NCI-H2029 treated with DMSO at 0.1 percent for 48 hours (cell line): Measurements from ENCODE around the gene PTPRE.

ENCODE experiments used
- DNase-seq: peaks from one replicate; lab custom pipeline; 2025; lab: John Stamatoyannopoulos, UW

Gene PTPRE

DNA sequence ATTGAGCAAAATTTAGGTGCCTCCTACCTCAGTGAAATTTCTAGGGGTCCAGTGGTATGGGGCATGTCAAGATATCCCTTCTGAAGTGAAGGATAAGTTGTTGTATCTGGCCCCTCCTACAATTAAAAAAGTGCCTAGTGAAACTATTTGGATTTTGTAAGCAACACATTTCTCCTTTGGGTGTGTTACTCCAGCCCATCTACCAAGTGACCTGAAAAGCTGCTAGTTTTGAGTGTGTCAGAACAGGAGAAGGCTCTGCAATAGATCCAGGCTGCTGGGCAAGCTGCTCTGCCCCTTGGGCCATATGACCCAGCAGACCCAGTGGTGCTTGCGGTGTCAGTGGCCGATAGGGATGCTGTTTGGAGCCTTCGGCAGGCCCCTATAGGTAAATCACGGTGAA lies 46.0 kb downstream of the PTPRE start:
- no peak for DNase-seq

DNA sequence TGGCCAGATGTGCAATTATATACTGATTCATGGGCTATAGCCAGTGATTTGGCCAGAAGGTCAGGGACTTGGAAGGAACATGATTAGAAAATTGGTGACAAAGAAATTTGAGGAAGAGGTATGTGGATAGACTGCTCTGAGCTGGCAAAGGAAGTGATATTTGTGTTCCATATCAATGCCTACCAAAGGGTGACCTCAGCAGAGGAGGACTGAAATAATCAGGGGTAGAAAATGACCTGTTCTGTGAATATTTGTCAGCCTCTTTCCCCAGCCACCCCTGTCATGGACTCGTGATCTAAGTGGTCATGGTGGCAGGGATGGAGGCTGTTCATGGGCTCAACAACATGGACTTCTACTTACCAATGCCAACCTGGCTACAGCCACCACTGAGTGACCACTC lies 47.0 kb downstream of the PTPRE start:
- no peak for DNase-seq

DNA sequence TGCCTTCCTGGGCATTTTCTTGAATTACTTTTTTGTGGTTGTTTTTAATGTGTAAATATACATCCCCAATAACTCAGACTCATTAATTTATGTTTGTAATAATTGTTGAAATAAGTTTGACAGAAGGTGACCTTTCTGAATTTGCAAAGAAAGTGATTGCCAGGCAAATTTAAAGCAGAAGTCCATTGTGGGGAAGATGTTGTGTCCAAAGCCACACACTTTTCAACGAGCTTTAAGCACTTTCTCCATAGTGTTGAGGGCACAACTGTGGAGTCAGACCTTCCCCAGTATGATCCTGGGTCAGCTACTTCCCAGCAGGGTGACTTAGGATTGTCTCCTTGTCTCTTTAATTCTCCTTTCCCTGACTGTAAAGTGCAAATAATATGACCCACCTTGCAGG lies 52.5 kb downstream of the PTPRE start:
- no peak for DNase-seq

DNA sequence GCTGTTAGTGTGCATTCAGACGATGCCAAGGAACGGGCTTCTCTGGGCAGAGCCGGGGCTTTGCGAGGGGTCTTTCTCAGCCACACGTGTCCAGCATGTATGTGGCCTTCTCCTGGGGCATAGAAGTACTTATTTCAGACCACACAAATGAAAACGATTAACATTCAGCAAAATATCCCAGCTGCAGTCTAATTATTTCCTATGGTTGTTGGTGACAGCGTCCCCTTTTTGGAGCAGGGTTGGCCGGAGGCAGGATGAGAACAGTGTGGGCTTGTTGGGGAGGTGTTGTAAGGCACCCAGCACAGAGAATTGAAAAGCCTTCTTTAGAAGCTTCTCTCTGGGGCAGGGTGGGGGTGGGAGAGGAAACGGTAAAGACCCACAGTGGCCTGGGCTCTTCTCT lies 54.2 kb downstream of the PTPRE start:
- no peak for DNase-seq

DNA sequence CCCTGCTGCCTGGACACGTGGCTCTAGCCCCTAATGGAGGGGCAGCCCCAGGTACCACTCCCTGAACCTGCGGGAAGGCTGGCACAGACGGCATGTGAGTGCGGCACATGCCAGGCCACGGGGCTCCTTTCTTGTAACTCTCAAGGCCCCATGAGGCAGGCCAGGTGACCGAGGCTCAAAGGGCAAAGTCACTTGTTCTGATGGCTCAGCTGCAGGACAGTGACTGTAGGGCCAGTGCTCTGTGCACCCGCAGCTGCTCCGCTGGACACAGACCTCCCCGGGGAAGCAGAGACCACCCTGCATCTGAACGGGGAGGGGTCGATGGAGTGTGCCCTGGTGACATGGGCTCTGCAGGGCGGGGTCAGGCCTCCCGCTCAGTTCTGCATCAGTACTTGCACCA lies 55.3 kb downstream of the PTPRE start:
- no peak for DNase-seq

DNA sequence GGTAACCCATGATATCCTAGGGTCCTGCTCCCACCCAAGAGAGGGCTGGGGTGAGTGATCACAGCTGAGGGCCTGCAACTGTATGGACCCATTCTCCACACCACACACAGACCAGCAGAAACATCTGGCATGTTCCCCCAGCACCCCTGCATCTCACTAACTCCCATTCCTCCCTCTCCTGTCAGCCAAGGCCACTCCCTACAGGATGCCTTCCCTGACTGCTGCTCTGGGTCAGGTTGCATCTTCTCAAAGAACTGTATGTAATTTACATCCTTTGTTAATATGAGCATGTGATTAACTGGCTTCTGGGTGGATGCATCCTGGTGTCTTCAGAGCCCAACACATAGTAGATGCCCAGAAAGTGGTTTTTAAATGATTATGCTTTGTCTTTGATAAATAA lies 56.2 kb downstream of the PTPRE start:
- no peak for DNase-seq

DNA sequence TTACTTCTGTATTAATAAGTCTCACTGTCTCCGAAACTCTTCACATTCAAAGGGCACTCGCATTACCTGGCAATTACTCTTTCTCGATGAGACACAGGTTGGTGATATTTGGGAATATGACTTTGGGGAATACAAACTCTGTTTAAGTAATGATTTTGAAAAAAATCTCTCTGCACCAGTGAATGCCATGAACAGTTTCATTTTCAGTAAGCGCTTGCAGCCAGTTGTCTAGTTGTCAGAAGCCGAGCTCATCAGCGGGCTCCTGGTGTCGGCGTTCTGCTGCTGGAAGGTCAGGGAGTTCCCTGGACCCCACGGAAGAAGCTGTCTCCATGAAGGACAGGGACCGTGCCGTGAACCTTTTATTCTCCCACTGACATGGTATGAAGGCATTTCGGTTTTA lies 57.7 kb downstream of the PTPRE start:
- no peak for DNase-seq

DNA sequence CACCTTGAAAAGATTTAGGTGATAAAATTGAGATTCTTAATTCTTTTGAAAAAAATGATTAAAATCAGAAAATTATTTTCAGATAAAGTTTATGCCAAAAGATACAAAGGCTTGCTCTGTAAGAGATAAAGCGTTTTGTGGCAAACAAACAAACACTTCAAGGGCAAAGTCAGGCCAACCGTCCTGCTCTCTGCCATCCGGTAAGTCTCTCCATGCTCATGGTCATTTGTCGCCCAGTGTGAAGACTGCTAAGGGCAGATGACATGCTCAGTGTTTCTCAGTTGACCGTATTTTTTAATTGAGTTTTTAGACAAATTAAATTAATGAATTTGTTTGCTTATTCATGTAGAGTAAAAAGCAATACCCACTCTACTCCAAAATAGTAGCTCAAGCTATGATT lies 60.0 kb downstream of the PTPRE start:
- no peak for DNase-seq

DNA sequence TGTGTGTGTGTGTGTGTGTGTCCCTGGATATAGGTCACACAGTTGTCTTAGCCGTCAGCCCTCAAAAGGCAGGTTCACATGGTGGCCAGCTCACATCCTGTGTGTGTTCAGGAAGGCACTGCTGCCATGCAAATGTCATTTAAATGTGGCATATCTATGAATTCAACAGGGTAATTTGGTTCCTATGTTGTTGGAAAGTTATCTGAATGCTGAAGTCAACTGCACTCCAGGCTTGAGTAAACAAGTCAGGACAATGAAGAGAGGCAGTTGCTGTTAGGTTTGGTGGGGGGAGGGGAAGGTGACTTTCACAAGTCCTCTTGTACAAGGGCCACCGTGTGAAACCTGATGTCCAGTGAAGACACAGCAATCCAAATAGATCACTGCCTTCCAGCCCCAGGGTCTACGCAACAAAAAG lies 61.1 kb downstream of the PTPRE start:
- DNase-seq: no peak

DNA sequence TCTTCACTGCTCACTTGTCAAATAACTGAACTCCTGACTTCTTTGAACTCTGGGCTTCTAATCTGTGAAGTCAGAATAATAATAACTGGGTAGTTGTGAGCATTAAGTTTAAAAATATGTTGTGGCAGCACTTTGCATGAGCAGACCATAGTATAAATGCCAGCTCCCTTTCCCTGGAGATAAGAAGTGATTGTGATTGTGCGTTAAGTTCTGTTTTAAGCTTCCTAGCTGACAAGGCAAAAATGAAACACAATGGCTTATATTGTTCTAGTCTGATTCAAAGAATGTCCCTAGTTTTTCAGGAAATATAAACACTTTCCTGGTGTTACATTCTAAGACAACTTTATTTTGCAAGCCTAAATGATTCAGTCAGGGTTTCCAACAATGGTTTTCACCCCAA lies 61.8 kb downstream of the PTPRE start:
- no peak for DNase-seq

DNA sequence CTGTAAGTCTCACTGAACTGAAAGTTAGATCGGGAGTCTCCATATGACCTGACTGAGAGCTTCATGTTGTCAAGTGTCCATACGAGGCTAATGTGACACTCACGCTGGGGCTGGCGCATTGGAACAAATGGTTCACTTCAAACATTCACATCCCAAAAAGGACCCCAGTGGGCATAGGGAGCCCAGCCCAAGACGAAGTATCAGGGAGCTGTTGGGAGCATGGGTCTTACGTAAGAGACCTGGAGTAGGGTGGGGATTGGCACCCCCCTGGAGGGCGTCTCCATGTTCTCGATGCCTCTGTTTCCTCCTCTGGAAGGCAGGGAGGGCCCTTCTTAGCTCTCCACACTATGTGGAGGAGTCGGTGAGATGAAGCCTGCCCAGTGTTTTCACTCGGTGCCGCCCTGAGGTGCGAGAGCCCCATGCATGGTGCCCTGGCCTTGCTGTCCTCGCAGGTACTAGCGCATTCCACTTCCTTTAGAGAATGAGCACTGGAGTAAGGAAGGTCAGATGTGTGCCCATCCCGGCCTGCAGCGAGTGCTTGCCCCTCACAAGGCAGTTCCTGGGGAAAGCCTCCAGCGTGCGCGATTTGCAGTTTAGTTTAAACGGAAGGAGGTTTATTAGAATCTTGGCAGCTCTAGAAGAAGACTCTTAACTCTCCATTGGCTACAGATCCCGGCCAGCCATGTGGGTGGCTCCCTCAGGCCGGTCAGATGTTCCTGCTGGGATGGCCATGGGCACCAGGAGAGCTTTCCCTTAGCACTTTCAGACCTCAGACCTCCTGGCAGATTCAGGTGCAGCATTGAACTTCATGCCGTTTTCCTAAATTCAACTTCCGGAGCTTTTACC lies 64.4 kb downstream of the PTPRE start:
- no peak for DNase-seq

DNA sequence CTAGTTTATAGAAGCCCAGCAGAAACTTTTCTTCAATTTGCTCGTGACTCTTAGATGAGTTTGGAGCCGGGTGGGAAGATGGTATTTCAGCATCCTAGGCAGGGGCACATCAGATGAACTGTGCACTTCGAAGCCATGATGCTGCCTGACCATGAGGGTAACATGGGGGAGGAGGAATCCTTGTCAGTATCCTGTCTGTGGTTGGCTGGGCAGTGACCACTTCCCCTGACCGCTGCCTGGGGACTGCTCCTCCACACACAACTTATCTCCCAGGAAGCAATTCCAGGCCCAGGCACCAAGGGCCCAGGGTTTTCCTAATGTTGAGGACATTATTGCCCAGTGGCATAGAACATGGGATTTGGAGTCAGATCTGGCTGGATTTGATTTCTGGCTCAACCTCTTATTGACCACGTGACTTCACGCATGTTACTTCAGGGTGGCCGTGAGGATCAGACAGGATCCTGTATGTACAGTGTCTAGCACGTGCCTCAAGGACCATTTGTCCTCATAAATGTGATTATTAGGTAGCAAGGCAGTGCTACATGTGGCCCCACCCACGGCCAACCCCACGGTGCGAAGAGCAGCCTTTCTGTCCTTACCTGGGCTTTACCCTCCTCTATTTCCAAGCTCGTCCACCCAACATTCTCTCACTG lies 65.2 kb downstream of the PTPRE start:
- DNase-seq: no peak

DNA sequence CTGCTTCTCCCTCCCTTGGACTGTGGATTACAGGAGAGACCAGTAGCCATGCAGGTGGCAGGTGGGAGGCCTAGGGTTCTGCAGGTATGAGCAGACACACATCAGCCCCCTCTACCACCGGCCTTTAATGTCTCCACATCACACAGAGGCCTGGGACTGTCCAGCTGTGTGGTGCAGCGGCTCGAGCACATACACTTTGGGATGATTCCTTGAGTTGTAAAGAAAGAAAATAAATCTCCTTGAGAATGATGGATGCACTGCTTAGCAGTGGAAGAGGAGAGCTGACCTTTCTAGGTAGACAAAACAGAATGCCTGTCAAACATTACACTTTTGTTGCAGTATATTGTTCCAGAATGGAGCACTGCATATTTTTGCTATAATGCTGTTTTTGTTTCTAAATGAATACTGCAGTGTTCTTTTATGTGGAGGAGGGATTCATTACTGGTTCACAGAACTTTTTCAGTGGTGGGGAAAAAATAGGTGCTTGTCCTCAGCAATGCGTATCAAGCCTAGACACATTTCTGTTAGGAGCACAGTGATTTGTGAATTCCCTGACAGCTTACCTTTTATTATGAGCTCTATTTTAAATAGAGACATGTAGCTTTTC lies 66.0 kb downstream of the PTPRE start:
- no peak for DNase-seq

DNA sequence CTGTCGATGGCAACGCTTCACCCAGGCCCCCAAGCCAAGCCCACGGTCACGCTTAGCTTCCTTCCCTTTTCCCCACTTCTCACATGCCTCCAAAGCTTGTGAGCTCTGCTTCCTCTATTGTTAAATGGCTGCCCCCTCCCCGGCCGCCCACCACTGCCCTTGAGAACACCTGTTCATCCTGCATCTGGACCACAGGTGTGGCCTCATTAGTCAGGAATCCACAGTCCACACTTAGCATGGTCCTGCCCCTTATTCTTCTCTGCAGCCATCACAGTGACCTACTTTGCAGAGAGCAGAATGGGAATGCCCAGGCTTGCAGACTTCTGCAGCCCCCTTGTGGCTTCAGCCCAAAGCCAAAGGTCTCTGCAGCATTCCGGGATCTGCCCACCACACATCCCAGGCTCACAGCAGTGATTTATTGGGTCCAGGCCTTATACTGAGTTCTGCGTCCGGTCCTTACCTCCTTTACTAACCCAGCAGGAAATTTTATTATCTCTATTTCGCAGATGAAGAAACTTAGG lies 66.9 kb downstream of the PTPRE start:
- DNase-seq: no peak

DNA sequence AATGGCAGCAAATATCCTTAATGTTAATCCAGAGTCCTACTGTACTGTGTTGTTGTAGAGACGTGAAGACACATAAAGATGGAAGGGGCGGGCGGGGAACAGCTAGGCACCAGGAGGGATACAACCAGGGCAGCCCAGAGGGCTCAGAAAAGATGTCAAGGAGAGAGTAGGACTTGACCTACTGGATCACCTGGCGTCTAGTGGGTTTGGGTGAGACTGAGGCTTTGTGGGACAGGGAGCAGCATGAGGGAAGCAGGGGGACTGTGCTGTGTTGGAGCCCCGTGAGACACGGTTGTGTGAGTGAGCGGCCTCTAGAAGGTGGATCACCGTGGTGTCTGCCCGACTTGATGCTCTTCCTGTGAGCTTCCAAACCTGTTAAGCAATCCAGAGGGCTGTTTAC lies 68.0 kb downstream of the PTPRE start:
- DNase-seq: no peak

DNA sequence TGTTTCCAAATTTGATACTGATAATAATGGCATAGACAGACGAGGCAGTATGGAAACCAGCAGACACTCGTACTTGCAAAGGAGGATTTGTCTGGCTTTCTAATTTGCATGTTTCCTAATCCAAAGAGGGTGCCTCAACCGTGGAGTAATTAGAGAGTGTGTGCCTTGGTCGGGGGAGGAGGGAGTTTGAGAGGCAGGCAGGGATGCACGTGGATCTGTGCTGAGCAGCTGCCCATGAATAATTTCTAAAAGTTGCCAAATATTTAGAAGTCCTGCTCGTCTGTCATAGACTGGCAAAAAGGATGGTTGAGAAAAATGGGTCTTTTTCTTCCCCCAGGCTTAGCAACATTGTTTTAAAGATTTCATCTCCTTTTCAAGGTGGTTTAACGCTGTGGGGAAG lies 69.4 kb downstream of the PTPRE start:
- DNase-seq: no peak

DNA sequence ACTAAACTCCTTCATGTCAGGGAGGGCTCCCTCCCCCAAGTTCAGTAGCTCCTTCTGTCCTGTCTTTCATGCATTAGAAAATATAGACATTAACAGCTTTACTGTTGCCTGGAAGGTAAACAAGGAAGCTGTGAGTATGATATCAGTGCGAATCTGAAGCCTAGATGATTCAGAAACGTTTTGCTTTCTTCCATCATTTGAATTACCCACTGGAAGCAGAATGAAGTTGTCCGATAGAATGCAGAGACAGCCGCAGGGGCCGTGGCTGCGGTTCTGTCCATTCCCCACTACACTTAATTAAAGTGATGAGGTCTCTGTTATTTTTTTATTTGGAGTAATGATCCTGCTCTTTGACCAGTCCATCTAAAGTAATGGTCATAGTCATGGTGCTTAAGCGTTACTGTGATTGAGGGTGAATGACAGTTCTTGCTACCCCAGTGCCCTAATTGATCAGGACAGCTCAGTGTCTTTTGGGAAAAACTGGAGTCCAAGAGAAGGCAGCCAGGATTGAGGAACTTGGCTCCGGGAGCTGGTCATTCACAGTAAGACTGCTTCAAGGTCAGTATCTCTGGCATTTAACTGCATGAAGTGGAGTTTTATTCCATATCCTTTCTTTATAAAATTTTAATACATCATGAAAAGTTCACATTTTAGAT lies 69.9 kb downstream of the PTPRE start:
- no peak for DNase-seq

DNA sequence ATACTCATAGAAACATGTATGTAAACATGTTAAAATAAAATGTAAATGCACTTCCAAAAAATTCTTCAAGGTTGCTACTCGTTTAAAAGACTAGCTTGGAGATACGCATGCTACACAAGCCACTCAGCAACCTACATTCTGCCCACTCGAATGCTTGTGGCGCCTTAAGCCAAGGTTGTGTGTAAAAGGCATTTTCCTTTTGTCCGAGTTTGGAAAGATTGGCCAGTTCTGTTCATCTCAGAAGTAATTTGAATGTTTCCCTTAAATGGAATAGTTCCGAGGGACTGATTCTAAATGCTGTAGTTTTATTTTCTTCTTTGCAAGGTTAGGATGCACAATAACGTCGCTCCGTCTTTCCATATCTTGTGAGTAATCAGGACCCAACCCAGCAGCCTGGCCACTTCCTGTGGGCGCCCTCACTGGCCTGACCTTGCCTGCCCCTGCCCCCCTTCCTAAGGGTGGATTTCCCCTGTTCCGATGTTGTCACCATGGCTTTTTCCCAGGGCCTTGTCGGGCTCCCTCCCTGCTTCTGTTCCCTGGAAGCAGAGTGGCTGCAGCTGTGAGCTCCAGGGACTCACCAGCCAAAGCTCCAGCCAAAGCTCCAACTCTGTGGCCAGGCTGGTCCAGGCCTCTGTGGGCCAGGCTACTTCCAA lies 70.6 kb downstream of the PTPRE start:
- no peak for DNase-seq

DNA sequence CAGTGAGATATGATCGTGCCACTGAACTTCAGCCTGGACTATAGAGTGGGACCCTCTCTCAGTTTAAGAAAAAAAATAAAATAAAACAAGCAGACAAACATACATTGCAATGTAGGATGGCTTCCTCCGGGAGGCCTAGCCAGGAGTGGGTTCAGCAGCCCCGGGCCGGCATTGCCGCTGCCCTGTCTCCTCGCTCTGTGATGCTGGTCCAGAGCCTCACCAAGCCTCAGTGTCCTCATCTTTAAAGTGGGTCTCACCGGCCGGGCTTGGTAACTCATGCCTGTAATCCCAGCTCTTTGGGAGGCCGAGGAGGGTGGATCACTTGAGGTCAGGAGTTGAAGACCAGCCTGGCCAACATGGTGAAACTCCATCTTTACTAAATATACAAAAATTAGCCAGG lies 71.6 kb downstream of the PTPRE start:
- DNase-seq: no peak

DNA sequence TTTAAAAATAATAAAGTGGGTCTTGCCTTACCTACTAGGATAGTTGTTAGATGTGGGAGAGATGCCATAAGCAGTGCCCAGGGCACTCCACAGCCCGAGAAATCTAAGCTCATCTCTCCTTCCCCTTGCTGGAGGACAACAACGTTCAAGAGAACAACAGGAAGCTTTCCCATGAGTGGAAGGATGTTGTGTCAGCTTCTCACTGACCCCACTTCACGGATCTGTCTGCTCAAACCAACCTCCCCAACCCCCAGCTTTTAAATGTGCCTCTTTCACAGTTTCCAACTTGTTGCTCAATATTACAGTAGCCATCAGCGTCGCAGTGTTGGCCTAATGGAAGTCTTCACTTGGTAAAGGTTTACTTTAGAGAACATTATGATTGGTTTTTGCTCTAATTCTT lies 72.1 kb downstream of the PTPRE start:
- DNase-seq: no peak

DNA sequence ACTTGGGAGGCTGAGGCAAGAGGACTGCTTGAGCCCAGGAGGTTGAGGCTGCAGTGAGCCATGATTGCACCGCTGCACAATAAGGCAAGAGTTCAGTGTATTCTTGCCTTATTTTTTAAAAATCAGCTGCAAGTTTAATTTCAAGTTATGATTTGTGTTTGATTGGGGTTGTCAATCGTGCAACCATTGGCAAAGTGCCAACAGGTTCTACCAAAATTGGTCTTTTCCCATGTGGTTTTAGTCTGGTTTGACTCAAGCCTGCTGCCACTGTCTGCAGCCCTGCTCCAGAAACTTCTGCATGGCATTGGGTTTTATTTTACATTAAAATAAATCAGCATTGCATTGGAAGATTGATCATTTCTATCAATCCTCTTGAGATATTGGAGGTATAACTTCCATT lies 72.7 kb downstream of the PTPRE start:
- no peak for DNase-seq

DNA sequence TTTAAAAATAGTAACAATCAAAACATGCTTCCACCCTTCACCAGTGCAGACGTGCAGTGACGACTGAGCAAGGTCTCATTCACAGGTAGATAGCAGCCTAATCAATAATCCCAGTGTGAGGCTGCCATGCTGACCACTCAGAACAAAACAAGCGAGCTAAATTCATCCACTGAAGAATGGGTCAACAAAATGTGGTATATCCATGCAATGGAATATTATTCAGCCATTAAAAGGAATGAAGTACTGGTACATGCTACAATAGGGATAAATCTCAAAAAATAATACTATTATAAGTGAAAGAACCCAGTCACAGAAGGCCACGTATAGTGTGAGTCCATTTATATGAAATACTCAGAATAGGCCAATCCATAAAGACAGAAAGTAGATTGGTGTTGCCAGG lies 74.0 kb downstream of the PTPRE start:
- DNase-seq: no peak
